Epithelial cell of proximal tubule (primary cell): Measurements from ENCODE around the gene ACAA1. TPM values are rescaled to one million over a fixed set of nuclear protein-coding genes. Genes with fewer than 3 reads are reported as not detected.

Experiments used
- DNase-seq: peaks from one replicate; pipeline ENCODE4 v3.0.0-alpha.2; 2011; ENCODE audit warnings: low read depth
- H3K4me3 ChIP-seq: 2 replicates; pipeline ENCODE4 v1.5.1; 2011; ENCODE audit warnings: low read depth, mild to moderate bottlenecking, low read length
- CTCF ChIP-seq: conservative IDR thresholded peaks from 2 replicates; pipeline ENCODE4 v1.5.1; 2012; ENCODE audit warnings: low read depth, mild to moderate bottlenecking, low read length
- total RNA-seq: library from RNA; depleted of rRNA; stranded (reverse); fragments of >200 nt; gene quantifications from 2 replicates; pipeline ENCODE4 v1.2.3, GENCODE V29; 2015

The ACAA1 gene
- total RNA-seq, 1 donor from 2014 or later = 37.8 TPM

GRCh38 chr3:38154033-38154494, 17.1 kb upstream of the ACAA1 start:
- DNase-seq = peak; percentile 97
- no peak overlapping the region for H3K4me3 ChIP-seq
- no peak for TF ChIP-seq CTCF

GRCh38 chr3:38153221-38153620, 16.3 kb upstream of the ACAA1 start:
- no peak overlapping the region for H3K4me3 ChIP-seq
- DNase-seq = no peak
- TF ChIP-seq CTCF = no peak

- no peak for TF ChIP-seq CTCF
These were observed 15.7 kb upstream of the ACAA1 start for GRCh38 chr3:38152609-38153008.

GRCh38 chr3:38151667-38152265, 14.8 kb upstream of the ACAA1 start:
- DNase-seq = no peak
- no peak for TF ChIP-seq CTCF
- no peak overlapping the region for H3K4me3 ChIP-seq

More at GRCh38 chr3:38152609-38153008, 15.7 kb upstream of the ACAA1 start:
- no peak for DNase-seq
- H3K4me3 ChIP-seq = no peak overlapping the region

GRCh38 chr3:38150780-38151528, 14.0 kb upstream of the ACAA1 start:
- TF ChIP-seq CTCF = peak; percentile 37
- H3K4me3 ChIP-seq = no peak overlapping the region
- no peak for DNase-seq

GRCh38 chr3:38149708-38150107, 12.8 kb upstream of the ACAA1 start:
- H3K4me3 ChIP-seq = no peak overlapping the region
- no peak for DNase-seq
- no peak for TF ChIP-seq CTCF
